ENCODE results near the gene NPDC1.

The NPDC1 gene

DNA sequence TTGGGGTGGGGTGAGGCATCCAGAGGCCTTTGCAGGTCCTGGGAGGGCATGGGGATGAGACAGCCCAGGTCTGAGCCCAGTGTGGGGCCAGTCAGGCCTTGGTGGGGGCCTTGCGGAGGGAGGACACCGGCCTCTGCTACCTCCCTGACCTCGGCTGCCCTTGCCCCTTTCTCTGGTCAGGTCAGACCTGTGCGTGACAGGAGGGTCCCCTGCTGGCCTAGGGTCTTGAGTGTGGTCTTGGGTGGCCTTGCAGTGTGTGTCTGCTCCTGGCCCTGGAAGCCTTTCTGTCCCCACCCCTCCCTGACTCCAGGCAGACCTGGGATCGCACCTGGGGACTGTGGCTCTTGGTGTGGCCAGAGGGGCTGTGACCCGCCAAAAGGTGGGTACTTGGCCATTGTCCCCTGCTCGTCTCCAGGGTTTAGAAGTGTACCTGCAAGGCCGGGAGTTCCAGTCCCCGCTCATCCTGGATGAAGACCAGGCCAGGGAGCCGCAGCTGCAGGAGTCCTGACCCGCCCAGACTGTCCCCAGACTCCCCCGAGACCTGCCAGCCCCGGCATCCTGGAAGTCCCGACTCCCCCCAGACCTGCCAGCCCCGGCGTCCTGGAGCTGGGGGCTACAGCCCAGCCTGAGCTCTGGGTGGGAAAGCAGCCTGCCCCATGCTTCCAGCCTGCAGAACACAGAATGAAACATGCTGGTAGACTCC is 36.4 kb upstream of the NPDC1 start:
- Histone ChIP-seq H3K4me1 (ENCODE audit: control insufficient read depth, insufficient read depth, low read length, poor library complexity, severe bottlenecking) (peaks cover 21% of the 10 kb centered on the region), H3K27ac (ENCODE audit: insufficient read depth, low read length, poor library complexity, severe bottlenecking) (no peak overlapping the region), H3K4me3 (ENCODE audit: insufficient read depth, low read depth, low read length, poor library complexity, severe bottlenecking) (no peak overlapping the region)

GRCh38 chr9:137080260-137081122 is 34.5 kb upstream of the NPDC1 start:
- peaks cover 13% of the 10 kb centered on the region for H3K4me1 ChIP-seq (ENCODE audit: control insufficient read depth, insufficient read depth, low read length, poor library complexity, severe bottlenecking)

More for the DNA sequence above, 36.4 kb upstream of the NPDC1 start:
- Histone ChIP-seq H3K9me3 (ENCODE audit: control insufficient read depth, low read length) (no peaks in the 10 kb centered on the region), H3K36me3 (ENCODE audit: control insufficient read depth, insufficient read depth, low read length) (peaks cover 7% of the 10 kb centered on the region), H3K27me3 (replicated peaks; ENCODE audit: control insufficient read depth, insufficient read depth, low read length, poor library complexity, severe bottlenecking) (no peaks in the 10 kb centered on the region)
- DNase-seq, result no peak

GRCh38 chr9:137079401-137079787 is 33.4 kb upstream of the NPDC1 start:
- Histone ChIP-seq H3K4me1 (ENCODE audit: control insufficient read depth, insufficient read depth, low read length, poor library complexity, severe bottlenecking) (peaks cover 11% of the 10 kb centered on the region), H3K27me3 (replicated peaks; ENCODE audit: control insufficient read depth, insufficient read depth, low read length, poor library complexity, severe bottlenecking) (no peaks in the 10 kb centered on the region), H3K36me3 (ENCODE audit: control insufficient read depth, insufficient read depth, low read length) (peaks cover 7% of the 10 kb centered on the region), H3K4me3 (ENCODE audit: insufficient read depth, low read depth, low read length, poor library complexity, severe bottlenecking) (no peak overlapping the region), H3K27ac (ENCODE audit: insufficient read depth, low read length, poor library complexity, severe bottlenecking) (no peak overlapping the region), H3K9me3 (ENCODE audit: control insufficient read depth, low read length) (no peaks in the 10 kb centered on the region)
- no peak for DNase-seq

More at GRCh38 chr9:137080260-137081122, 34.5 kb upstream of the NPDC1 start:
- Histone ChIP-seq H3K4me3 (ENCODE audit: insufficient read depth, low read depth, low read length, poor library complexity, severe bottlenecking) (no peak overlapping the region), H3K27me3 (replicated peaks; ENCODE audit: control insufficient read depth, insufficient read depth, low read length, poor library complexity, severe bottlenecking) (no peaks in the 10 kb centered on the region), H3K9me3 (ENCODE audit: control insufficient read depth, low read length) (no peaks in the 10 kb centered on the region), H3K27ac (ENCODE audit: insufficient read depth, low read length, poor library complexity, severe bottlenecking) (no peak overlapping the region), H3K36me3 (ENCODE audit: control insufficient read depth, insufficient read depth, low read length) (peaks cover 7% of the 10 kb centered on the region)
- no peak for DNase-seq

DNA sequence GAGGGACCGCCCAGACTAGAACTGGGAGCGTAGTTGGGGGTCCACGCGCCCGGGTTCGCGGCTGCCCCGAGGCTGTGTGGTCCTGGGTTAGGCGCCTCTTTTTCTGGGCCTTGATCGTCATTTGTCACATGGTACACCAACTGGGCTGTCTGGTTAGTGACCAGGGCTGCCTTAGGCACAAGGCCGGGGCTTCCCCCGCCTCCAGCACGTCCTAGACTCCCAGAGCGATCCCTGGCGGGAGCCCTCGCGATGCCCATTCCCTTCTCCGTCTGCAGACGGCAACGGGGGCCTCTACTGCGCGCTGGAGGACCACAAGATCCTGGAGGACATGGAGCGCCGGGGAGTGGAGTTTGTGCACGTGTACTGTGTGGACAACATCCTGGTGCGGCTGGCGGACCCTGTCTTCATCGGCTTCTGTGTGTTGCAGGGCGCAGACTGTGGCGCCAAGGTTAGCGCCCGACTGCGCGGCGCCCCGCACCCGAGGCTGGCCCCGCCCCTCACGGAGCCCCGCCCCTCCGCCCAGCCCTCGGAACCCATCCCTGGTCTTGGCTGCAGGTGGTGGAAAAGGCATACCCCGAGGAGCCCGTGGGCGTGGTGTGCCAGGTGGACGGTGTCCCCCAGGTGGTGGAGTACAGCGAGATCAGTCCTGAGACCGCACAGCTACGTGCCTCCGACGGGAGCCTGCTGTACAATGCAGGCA is 32.9 kb upstream of the NPDC1 start:
- Histone ChIP-seq H3K27me3 (replicated peaks; ENCODE audit: control insufficient read depth, insufficient read depth, low read length, poor library complexity, severe bottlenecking) (no peaks in the 10 kb centered on the region), H3K36me3 (ENCODE audit: control insufficient read depth, insufficient read depth, low read length) (peaks cover 7% of the 10 kb centered on the region), H3K4me3 (ENCODE audit: insufficient read depth, low read depth, low read length, poor library complexity, severe bottlenecking) (no peak overlapping the region), H3K9me3 (ENCODE audit: control insufficient read depth, low read length) (no peaks in the 10 kb centered on the region), H3K27ac (ENCODE audit: insufficient read depth, low read length, poor library complexity, severe bottlenecking) (no peak overlapping the region), H3K4me1 (ENCODE audit: control insufficient read depth, insufficient read depth, low read length, poor library complexity, severe bottlenecking) (peaks cover 11% of the 10 kb centered on the region)
- no peak for DNase-seq

DNA sequence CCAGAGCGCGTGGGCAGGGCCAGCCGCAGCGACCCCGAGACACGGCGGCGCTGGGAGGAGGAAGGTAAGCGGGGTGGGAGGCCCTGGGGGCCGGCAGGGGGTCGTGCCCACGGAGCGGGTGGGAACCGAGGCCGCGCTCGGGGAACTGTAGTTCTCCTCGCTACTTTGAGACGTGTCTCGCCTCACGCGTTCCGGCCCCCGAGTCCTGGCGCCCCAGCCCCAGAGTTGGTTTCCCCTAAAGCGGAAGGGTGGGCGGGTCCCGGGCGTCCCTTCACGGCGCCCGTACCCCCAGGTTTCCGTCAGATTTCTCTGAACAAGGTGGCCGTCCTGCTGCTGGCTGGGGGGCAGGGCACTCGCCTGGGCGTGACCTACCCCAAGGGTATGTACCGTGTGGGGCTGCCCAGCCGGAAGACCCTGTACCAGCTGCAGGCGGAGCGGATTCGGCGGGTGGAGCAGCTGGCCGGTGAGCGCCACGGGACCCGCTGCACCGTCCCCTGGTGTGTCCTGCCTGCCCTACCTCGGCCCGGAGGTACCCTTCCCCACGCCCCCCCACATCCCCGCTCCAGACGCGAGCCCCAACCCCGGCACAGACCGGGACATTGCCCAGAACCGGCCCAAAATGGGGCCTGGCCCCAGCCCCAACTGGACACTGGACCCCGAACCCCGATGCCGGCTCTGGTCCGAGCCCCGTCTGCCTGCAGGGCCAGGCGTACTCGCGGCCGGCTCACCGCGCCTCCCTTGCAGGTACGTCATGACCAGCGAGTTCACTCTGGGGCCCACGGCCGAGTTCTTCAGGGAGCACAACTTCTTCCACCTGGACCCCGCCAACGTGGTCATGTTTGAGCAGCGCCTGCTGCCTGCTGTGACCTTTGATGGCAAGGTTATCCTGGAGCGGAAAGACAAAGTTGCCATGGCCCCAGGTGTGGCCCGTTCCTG is 32.0 kb upstream of the NPDC1 start:
- peak in 1 of 3 donors; percentile 23 for DNase-seq
- Histone ChIP-seq H3K9me3 (ENCODE audit: control insufficient read depth, low read length) (no peaks in the 10 kb centered on the region), H3K4me1 (ENCODE audit: control insufficient read depth, insufficient read depth, low read length, poor library complexity, severe bottlenecking) (peaks cover 11% of the 10 kb centered on the region), H3K27me3 (replicated peaks; ENCODE audit: control insufficient read depth, insufficient read depth, low read length, poor library complexity, severe bottlenecking) (no peaks in the 10 kb centered on the region), H3K36me3 (ENCODE audit: control insufficient read depth, insufficient read depth, low read length) (peaks cover 7% of the 10 kb centered on the region), H3K4me3 (ENCODE audit: insufficient read depth, low read depth, low read length, poor library complexity, severe bottlenecking) (peak overlapping the region; percentile 55), H3K27ac (ENCODE audit: insufficient read depth, low read length, poor library complexity, severe bottlenecking) (peak overlapping the region; percentile 48)

GRCh38 chr9:137077010-137077747 is 31.2 kb upstream of the NPDC1 start, which contains the start of gene UAP1L1:
TSS of gene UAP1L1 (plus strand) at chr9:137077517. CDS start at chr9:137077533, 16 bp downstream.
- Histone ChIP-seq H3K4me1 (ENCODE audit: control insufficient read depth, insufficient read depth, low read length, poor library complexity, severe bottlenecking) (peaks cover 11% of the 10 kb centered on the region), H3K9me3 (ENCODE audit: control insufficient read depth, low read length) (no peaks in the 10 kb centered on the region), H3K4me3 (ENCODE audit: insufficient read depth, low read depth, low read length, poor library complexity, severe bottlenecking) (peak within 1 kb of the TSS; percentile 55), H3K36me3 (ENCODE audit: control insufficient read depth, insufficient read depth, low read length) (peaks cover 4% of the 10 kb centered on the region), H3K27ac (ENCODE audit: insufficient read depth, low read length, poor library complexity, severe bottlenecking) (peak within 1 kb of the TSS; percentile 48), H3K27me3 (replicated peaks; ENCODE audit: control insufficient read depth, insufficient read depth, low read length, poor library complexity, severe bottlenecking) (no peaks in the 10 kb centered on the region)
- peak; percentile 37 to 63 (median 53) for DNase-seq

- no peaks in the 10 kb centered on the region for H3K9me3 ChIP-seq (ENCODE audit: control insufficient read depth, low read length)
- no peak for DNase-seq
- H3K27me3 ChIP-seq (replicated peaks; ENCODE audit: control insufficient read depth, insufficient read depth, low read length, poor library complexity, severe bottlenecking), result no peaks in the 10 kb centered on the region
- peaks cover 11% of the 10 kb centered on the region for H3K4me1 ChIP-seq (ENCODE audit: control insufficient read depth, insufficient read depth, low read length, poor library complexity, severe bottlenecking)
- H3K36me3 ChIP-seq (ENCODE audit: control insufficient read depth, insufficient read depth, low read length), result peaks cover 4% of the 10 kb centered on the region
- H3K27ac ChIP-seq (ENCODE audit: insufficient read depth, low read length, poor library complexity, severe bottlenecking), result no peak overlapping the region
- H3K4me3 ChIP-seq (ENCODE audit: insufficient read depth, low read depth, low read length, poor library complexity, severe bottlenecking), result no peak overlapping the region
Measured at GRCh38 chr9:137076636-137077009, 30.6 kb upstream of the NPDC1 start.

- Histone ChIP-seq H3K36me3 (ENCODE audit: control insufficient read depth, insufficient read depth, low read length) (peaks cover 2% of the 10 kb centered on the region), H3K27me3 (replicated peaks; ENCODE audit: control insufficient read depth, insufficient read depth, low read length, poor library complexity, severe bottlenecking) (no peaks in the 10 kb centered on the region), H3K9me3 (ENCODE audit: control insufficient read depth, low read length) (no peaks in the 10 kb centered on the region), H3K4me3 (ENCODE audit: insufficient read depth, low read depth, low read length, poor library complexity, severe bottlenecking) (no peak overlapping the region), H3K4me1 (ENCODE audit: control insufficient read depth, insufficient read depth, low read length, poor library complexity, severe bottlenecking) (peaks cover 19% of the 10 kb centered on the region), H3K27ac (ENCODE audit: insufficient read depth, low read length, poor library complexity, severe bottlenecking) (no peak overlapping the region)
- DNase-seq, result no peak
Measured at GRCh38 chr9:137075275-137075775, 29.3 kb upstream of the NPDC1 start.

Measured in effector memory CD4-positive, alpha-beta T cell (primary cell).